NCI-H2196 (cell line): ENCODE data around the gene EPRS1.
"Not testable (repeated sequence)": the region's sequence is repeated elsewhere in the genome, so short reads cannot be mapped to it uniquely, and the experiment has no call there.

ENCODE experiments used
- DNase-seq: peaks from one replicate; lab custom pipeline; 2025; ENCODE audit not compliant: unreplicated experiment; lab: John Stamatoyannopoulos, UW

EPRS1 gene

GRCh38 chr1:220040028-220040596 lies 6.2 kb downstream of the EPRS1 start:
- DNase-seq = no peak

GRCh38 chr1:220038640-220039039 lies 7.7 kb downstream of the EPRS1 start:
- DNase-seq = no peak

- not testable (repeated sequence) for DNase-seq
Observed at GRCh38 chr1:220037810-220038209, 8.5 kb downstream of the EPRS1 start.

- no peak for DNase-seq
Observed at GRCh38 chr1:220032911-220033310, 13.4 kb downstream of the EPRS1 start.

DNA sequence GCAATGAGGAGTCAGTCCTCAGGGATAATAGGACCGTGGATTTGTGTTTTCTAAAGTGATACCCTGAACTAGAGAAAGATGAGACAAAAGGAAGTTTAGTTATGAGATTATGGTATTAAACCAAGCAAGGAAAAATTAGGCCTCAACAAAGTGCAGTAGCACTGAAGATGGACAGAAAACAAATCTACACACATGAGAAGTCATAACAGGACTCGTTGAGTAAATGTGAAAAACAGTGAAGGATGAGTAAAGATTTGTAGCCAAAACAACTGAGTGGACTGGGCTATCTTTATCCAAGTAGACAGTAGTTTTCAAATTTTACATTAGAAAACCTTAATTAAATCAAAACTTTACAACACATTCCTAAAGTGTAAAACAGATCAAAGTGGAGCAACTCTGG lies 15.0 kb downstream of the EPRS1 start:
- no peak for DNase-seq

DNA sequence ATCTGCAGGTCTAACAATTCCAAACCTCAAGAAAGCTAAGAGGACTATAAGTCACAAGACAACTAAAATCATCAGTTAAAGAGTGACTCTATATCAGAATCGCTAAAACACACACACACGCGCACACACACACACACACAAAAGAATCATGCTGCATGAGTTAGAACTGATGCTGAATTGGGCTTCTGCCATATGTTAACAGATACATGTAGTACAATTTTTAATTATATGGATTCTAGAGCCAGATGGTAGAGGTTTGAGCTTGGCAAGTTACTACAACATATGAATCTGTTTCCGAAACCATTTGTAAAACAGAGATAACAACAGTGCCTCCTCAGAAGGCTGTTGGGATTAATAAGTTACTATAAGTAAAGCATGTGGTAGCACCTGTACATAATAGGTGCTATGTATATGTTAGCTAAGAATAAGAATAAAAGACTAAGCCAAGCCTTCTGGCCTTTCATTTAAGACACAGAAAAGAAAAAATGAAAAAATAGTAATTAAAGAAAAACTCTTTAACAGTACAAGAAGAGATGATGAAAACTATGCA lies 17.9 kb downstream of the EPRS1 start:
- no peak for DNase-seq

GRCh38 chr1:220019071-220019470 lies 27.2 kb downstream of the EPRS1 start:
- no peak for DNase-seq

- DNase-seq = no peak
Observed at GRCh38 chr1:220013497-220013896, 32.8 kb downstream of the EPRS1 start.

GRCh38 chr1:220012259-220012658 lies 34.0 kb downstream of the EPRS1 start:
- no peak for DNase-seq

DNA sequence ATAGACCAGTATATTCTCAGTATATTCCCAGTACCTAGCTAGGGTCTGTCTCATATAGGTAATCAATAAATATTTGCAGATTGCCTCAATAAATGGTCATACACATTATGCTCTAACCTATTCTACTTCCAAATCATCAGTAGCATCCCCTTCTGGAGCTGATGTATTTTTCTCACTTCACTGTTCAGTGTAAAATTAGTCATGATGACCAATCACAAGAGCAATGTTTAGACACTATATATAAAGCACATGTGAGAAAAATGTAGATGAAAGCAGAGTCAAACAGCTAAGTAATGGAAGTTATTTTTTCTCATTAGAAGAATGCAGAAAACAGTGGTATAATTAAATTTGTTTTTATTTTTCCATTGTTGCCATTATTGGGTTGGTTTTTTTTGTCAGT lies 34.7 kb downstream of the EPRS1 start:
- DNase-seq = no peak

DNA sequence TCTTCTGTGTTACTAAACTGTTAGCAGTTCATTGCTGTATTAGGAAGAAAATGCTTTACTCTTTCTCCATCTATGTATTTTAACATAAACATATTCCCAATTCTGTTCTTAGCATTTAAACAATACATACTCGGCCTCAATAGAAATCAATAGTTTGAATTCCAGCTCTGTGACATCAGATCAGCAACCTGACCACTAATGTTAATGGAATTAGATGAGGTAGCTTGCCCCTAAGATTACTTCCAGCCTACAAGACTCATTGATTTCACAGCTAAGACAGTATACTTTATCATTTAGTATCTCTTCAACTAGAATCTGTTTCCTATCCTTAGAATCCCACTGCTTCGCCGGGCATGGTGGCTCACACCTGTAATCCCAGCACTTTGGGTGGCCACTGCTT lies 38.9 kb downstream of the EPRS1 start:
- no peak for DNase-seq

DNA sequence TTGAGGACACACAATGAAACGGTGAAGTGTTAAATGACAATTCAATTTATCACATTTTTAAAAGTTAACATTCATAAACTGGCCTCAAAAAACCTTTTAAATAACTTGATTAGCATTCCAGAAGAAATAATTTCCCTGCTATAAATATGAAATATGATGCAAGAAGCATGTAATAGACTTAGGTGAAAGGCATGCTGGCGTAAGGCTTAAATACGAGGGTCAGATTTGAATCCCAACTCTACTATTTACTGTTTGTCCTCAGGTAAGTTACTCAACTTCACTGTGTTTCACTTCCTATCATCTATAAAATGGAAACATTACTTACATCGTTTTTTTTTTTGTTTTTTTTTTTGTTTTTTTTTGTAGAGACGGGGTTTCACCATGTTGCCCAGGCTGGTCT lies 40.8 kb downstream of the EPRS1 start:
- no peak for DNase-seq

- no peak for DNase-seq
Observed at GRCh38 chr1:220003610-220004299, 42.5 kb downstream of the EPRS1 start.

GRCh38 chr1:220003015-220003414 lies 43.3 kb downstream of the EPRS1 start:
- no peak for DNase-seq

- DNase-seq = no peak
Observed at GRCh38 chr1:220001095-220001501, 45.2 kb downstream of the EPRS1 start.

- DNase-seq = no peak
Observed at GRCh38 chr1:219999821-220000220, 46.5 kb downstream of the EPRS1 start.
